Endothelial cell of umbilical vein (primary cell): ENCODE data around the gene GIMAP6. TPM values are rescaled to one million over a fixed set of nuclear protein-coding genes. Genes with fewer than 3 reads are reported as not detected.

Experiments
- BruUV-seq: library from RNA; stranded (reverse); fragments of 400-500 nt; replicated peaks from 2 replicates; lab custom pipeline; 2021; lab: Mats Ljungman, UMichigan
- CTCF ChIA-PET: fragments of 300-600, 350-600 bp; sonication (Branson Sonifier 250); formaldehyde crosslinking; loops from one replicate; lab custom pipeline; 2021; ENCODE audit warnings: antibody characterized with exemption, inconsistent platforms; lab: Charles Lee
- POLR2A ChIA-PET: fragments of 300-600, 350-600 bp; sonication (Branson Sonifier 250); formaldehyde crosslinking; loops from one replicate; lab custom pipeline; 2021; ENCODE audit warnings: antibody characterized with exemption, inconsistent platforms; lab: Charles Lee
- DNase-seq: peaks from one replicate; pipeline ENCODE4 v3.0.0-alpha.2; 2011; ENCODE audit warnings: low read depth, low spot score
- FAIRE-seq: peaks from 2 replicates; lab custom pipeline; 2011; peaks lifted over from hg19 to GRCh38; lab: Jason Lieb, UNC
- H2AFZ ChIP-seq: 2 replicates; pipeline ENCODE4 v1.6.0; 2012; ENCODE audit warnings: low read depth, low read length, control low read depth, inconsistent platforms
- H3K27ac ChIP-seq: 2 replicates; pipeline ENCODE4 v1.5.1; 2011; ENCODE audit warnings: low read depth, mild to moderate bottlenecking, control low read depth, low read length, moderate library complexity; ENCODE audit not compliant: insufficient read depth
- H3K27me3 ChIP-seq, 2 experiments: 2 replicates each; pipeline versions ENCODE4 v1.6.0 to v1.6.1; 2011; ENCODE audit warnings: low read length in 2 of 2, mixed read lengths in 1 of 2; ENCODE audit not compliant: control insufficient read depth in 2 of 2, insufficient read depth in 2 of 2
- H3K36me3 ChIP-seq, 2 experiments: 2 replicates in 1 of 2; 3 replicates in 1 of 2; pipeline ENCODE4 v1.5.1; 2011; ENCODE audit warnings: low read length in 2 of 2, mild to moderate bottlenecking in 1 of 2, moderate library complexity in 1 of 2; ENCODE audit not compliant: control insufficient read depth in 2 of 2, insufficient read depth in 2 of 2; ENCODE audit errors: extremely low read depth in 1 of 2
- H3K4me1 ChIP-seq: 3 replicates; pipeline ENCODE4 v1.5.1; 2011; ENCODE audit warnings: mild to moderate bottlenecking, low read length; ENCODE audit not compliant: control insufficient read depth, insufficient read depth; ENCODE audit errors: extremely low read depth
- H3K4me2 ChIP-seq: 2 replicates; pipeline ENCODE4 v1.6.1; 2011; ENCODE audit warnings: low read length, control low read depth, mixed read lengths; ENCODE audit not compliant: insufficient read depth
- H3K4me3 ChIP-seq, 3 experiments: fragments of 200-600 bp in 1 of 3; sonication (generic), shearing (Covaris generic) in 1 of 3; replicated peaks in 1 of 3; 2 replicates each; pipeline ENCODE4 v1.5.1; 2011 to 2016; ENCODE audit warnings: control low read depth in 3 of 3, low read length in 3 of 3, mild to moderate bottlenecking in 2 of 3, inconsistent platforms in 1 of 3, low read depth in 1 of 3, moderate library complexity in 1 of 3; ENCODE audit not compliant: insufficient read depth in 1 of 3
- H3K79me2 ChIP-seq: 2 replicates; pipeline ENCODE4 v1.6.0; 2012; ENCODE audit warnings: low read length, inconsistent platforms; ENCODE audit not compliant: control insufficient read depth, insufficient read depth
- H3K9ac ChIP-seq: replicated peaks from 2 replicates; pipeline ENCODE3; 2011; ENCODE audit warnings: low read length, control low read depth; ENCODE audit not compliant: insufficient read depth; ENCODE audit errors: extremely low read depth
- H3K9me1 ChIP-seq: replicated peaks from 3 replicates; pipeline ENCODE4 v1.6.0; 2011; ENCODE audit warnings: mild to moderate bottlenecking, low read length; ENCODE audit not compliant: control insufficient read depth, insufficient read depth; ENCODE audit errors: extremely low read depth
- H3K9me3 ChIP-seq: replicated peaks from 2 replicates; pipeline ENCODE4 v1.5.1; 2012; ENCODE audit warnings: low read length, inconsistent platforms; ENCODE audit not compliant: control insufficient read depth, insufficient read depth
- H4K20me1 ChIP-seq: replicated peaks from 2 replicates; pipeline ENCODE3; 2011; ENCODE audit warnings: mild to moderate bottlenecking, low read length; ENCODE audit not compliant: control insufficient read depth, insufficient read depth; ENCODE audit errors: extremely low read depth
- EZH2 ChIP-seq: IDR thresholded peaks from 2 replicates; pipeline ENCODE4 v1.6.1; 2012; ENCODE audit warnings: borderline replicate concordance, low read depth, mild to moderate bottlenecking, moderate library complexity, low read length, inconsistent platforms; ENCODE audit not compliant: severe bottlenecking
- FOS ChIP-seq: IDR thresholded peaks from 2 replicates; pipeline ENCODE4 v1.6.1; 2011; ENCODE audit warnings: mild to moderate bottlenecking, low read length, moderate library complexity, borderline replicate concordance; ENCODE audit not compliant: insufficient read depth
- GATA2 ChIP-seq: IDR thresholded peaks from 2 replicates; pipeline ENCODE4 v1.7.0; 2011; ENCODE audit warnings: low read depth, mild to moderate bottlenecking, moderate library complexity, mixed read lengths, low read length; ENCODE audit not compliant: insufficient read length, insufficient read depth
- JUN ChIP-seq: IDR thresholded peaks from 2 replicates; pipeline ENCODE4 v1.6.1; 2011; ENCODE audit warnings: borderline replicate concordance, low read depth; ENCODE audit not compliant: insufficient read length, insufficient read depth
- MAX ChIP-seq: IDR thresholded peaks from 2 replicates; pipeline ENCODE4 v1.6.1; 2011; ENCODE audit not compliant: insufficient read depth, insufficient read length
- MYC ChIP-seq: IDR thresholded peaks from one replicate; pipeline ENCODE4 v1.6.1; 2011; ENCODE audit warnings: mild to moderate bottlenecking, low read depth, low read length
- POLR2A ChIP-seq: IDR thresholded peaks from 2 replicates; pipeline ENCODE4 v1.6.1; 2012; ENCODE audit warnings: low read depth, mild to moderate bottlenecking, control low read depth, low read length
- POLR2AphosphoS5 ChIP-seq: IDR thresholded peaks from 2 replicates; pipeline ENCODE4 v1.6.1; 2012; ENCODE audit warnings: low read depth, mild to moderate bottlenecking, control low read depth, low read length, moderate library complexity; ENCODE audit not compliant: insufficient read depth
- dilution Hi-C: fragments of 300-500 bp; cut with MboI; formaldehyde crosslinking; loops from one replicate; pipeline ENCODE4 v1.15.0; 2019; ENCODE audit warnings: low sequenced_read_pairs; ENCODE audit not compliant: extremely low pct_ligation_motif_present
- intact Hi-C: fragments of 100-400 bp; cut with micrococcal nuclease; formaldehyde crosslinking; loops from one replicate; pipeline ENCODE4 v1.10.0; 2022
- polyA plus RNA-seq, 4 experiments: library from polyadenylated mRNA; depleted of rRNA in 3 of 4; stranded (reverse) in 3 of 4; unstranded in 1 of 4; fragments of >200 nt; gene quantifications; 2 replicates each; pipeline versions ENCODE4 v1.2.1 to v1.2.3, GENCODE V29; 2011 to 2012; ENCODE audit warnings: missing spikeins in 1 of 4
- total RNA-seq: library from RNA; stranded (reverse); gene quantifications from 2 replicates; pipeline ENCODE4 v1.2.3, GENCODE V29; 2021
- TF ChIP-seq, protein P1 (sequence below), 2 donors: IDR thresholded peaks; 1 replicate in 1 of 2; 2 replicates in 1 of 2; pipeline ENCODE4 v1.5.1; 2011; ENCODE audit warnings: low read length in 2 of 2, mild to moderate bottlenecking in 2 of 2, moderate library complexity in 2 of 2, control low read depth in 1 of 2, inconsistent platforms in 1 of 2, low read depth in 1 of 2; ENCODE audit not compliant: insufficient read depth in 1 of 2; ENCODE audit errors: extremely low read depth in 1 of 2

The GIMAP6 gene
- total and polyA plus RNA-seq, 2 donors (not counting 3 experiments of a cell fraction or from before 2014, with no cell fraction given): 65.6 to 85.0 TPM

DNA sequence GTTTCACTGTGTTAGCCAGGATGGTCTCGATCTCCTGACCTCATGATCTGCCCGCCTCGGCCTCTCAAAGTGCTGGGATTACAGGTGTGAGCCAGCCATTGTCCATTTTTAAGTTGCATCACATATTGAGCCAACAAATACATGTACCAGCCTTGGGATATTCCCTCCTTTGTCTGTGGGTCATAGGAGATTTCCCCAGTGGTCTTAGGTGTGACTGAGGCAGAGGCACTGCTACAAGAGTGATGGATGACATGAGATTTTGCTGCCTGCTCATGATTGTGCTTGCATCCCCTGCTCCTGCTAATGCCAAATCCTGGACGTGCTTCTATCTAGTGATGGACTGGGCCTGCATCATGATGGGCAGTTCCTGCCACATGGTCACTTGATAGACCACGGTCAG lies 10.7 kb upstream of the GIMAP6 start:
- Histone ChIP-seq H3K79me2 (no peaks in the 10 kb centered on the region), H4K20me1 (no peaks in the 10 kb centered on the region), H2AFZ (no peak overlapping the region), H3K4me2 (no peak overlapping the region), H3K9me1 (no peaks in the 10 kb centered on the region), H3K9me3 (no peaks in the 10 kb centered on the region), H3K4me1 (no peaks in the 10 kb centered on the region), H3K27ac (no peak overlapping the region), H3K9ac (no peak overlapping the region), H3K4me3 (no peak overlapping the region), H3K27me3 (no peaks in the 10 kb centered on the region), H3K36me3 (no peaks in the 10 kb centered on the region)
- no peak for FAIRE-seq
- POLR2A ChIA-PET: no interaction called here
- DNase-seq: no peak
- TF ChIP-seq, protein P1, sequence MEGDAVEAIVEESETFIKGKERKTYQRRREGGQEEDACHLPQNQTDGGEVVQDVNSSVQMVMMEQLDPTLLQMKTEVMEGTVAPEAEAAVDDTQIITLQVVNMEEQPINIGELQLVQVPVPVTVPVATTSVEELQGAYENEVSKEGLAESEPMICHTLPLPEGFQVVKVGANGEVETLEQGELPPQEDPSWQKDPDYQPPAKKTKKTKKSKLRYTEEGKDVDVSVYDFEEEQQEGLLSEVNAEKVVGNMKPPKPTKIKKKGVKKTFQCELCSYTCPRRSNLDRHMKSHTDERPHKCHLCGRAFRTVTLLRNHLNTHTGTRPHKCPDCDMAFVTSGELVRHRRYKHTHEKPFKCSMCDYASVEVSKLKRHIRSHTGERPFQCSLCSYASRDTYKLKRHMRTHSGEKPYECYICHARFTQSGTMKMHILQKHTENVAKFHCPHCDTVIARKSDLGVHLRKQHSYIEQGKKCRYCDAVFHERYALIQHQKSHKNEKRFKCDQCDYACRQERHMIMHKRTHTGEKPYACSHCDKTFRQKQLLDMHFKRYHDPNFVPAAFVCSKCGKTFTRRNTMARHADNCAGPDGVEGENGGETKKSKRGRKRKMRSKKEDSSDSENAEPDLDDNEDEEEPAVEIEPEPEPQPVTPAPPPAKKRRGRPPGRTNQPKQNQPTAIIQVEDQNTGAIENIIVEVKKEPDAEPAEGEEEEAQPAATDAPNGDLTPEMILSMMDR (IDR thresholded peaks at IDR 0.05; ENCODE audit: extremely low read depth in 1 of 2, insufficient read depth in 1 of 2, low read depth in 1 of 2, low read length in 2 of 2): no peak
- TF ChIP-seq FOS (no peak), JUN (no peak), MYC (no peak), POLR2A (no peak), MAX (no peak), POLR2AphosphoS5 (no peak), GATA2 (no peak), EZH2 (no peak)
- no TSS peak for BruUV-seq
- dilution Hi-C loops: no loop called here
- intact Hi-C loops: no loop called here
- CTCF ChIA-PET: no interaction called here
